Stimulated activated CD4-positive, alpha-beta T cell treated with anti-CD3 and anti-CD28 coated beads, Interleukin-15, amount 100 ng/mL, for 24 hours (primary cell): ENCODE data around the gene POC5.
"Not testable (repeated sequence)": the region's sequence is repeated elsewhere in the genome, so short reads cannot be mapped to it uniquely, and the experiment has no call there.

Experiments used
- DNase-seq: peaks from one replicate; pipeline ENCODE4 v3.0.0-alpha.2; 2020

Gene POC5, protein sequence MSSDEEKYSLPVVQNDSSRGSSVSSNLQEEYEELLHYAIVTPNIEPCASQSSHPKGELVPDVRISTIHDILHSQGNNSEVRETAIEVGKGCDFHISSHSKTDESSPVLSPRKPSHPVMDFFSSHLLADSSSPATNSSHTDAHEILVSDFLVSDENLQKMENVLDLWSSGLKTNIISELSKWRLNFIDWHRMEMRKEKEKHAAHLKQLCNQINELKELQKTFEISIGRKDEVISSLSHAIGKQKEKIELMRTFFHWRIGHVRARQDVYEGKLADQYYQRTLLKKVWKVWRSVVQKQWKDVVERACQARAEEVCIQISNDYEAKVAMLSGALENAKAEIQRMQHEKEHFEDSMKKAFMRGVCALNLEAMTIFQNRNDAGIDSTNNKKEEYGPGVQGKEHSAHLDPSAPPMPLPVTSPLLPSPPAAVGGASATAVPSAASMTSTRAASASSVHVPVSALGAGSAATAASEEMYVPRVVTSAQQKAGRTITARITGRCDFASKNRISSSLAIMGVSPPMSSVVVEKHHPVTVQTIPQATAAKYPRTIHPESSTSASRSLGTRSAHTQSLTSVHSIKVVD

GRCh38 chr5:75717082-75717922, at the start of gene POC5:
TSS of gene POC5 (minus strand) at chr5:75717437. CDS start at chr5:75712937, 4,500 bp downstream.
- peak; percentile 99 for DNase-seq

DNA sequence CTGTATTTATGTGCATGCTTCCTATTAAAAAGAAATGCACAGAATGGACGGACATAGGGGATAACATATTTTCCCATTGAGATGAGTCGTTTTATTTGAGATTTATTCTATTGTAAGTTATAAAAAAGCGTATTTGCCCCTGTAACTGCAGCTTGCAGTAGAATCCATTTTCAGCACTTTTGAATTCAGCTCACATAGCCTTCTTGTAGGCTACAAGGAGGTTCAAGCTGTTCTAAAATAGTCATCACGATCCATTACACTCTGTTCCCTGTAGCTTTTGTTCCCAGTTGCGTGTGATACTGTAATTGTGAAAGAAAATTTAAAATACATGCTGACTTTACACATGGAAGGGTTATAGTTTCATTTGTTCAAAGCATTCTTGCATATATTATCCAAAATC, 40.9 kb upstream of the POC5 start:
- DNase-seq, result no peak

DNA sequence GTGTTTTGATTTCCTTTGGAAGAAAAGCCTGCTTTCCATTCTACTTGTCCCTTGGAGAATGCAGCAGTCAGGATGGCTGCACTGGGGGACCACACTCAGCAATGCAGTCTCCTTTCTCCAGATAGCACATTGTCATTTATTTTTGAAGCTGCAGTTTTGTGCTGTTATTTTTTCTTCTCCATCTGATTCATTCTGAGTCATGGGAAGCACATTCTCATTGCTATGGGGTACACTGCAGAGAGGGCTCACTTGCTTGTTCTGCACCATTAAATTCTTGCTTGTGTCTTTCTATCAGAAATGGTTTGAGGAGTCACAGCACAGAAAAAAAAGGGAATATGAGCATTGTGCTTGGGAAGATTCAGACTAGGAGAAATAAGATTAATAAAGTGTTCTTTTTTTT, 39.7 kb upstream of the POC5 start:
- DNase-seq, result no peak

GRCh38 chr5:75756211-75756610, 39.0 kb upstream of the POC5 start:
- no peak for DNase-seq

DNA sequence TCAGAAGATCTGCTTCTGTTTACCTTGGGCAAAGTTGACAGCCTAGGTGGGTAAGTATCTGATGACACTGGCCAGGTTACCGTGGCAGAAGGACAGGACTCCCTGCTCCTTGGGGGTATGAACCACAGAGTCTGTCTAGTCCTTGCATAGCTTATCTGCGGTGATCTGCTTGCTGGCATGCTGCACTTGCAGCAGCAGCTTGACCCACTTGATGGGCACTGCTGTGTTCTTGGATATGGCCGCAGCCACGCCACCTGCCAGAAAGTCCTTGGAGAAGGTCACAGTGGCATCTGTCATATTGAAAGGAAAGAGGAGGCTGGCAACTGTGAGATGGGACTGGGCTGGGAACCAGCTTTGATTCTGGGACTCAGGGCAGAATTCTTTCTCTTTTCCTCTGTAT, 35.9 kb upstream of the POC5 start:
- DNase-seq, result no peak

DNA sequence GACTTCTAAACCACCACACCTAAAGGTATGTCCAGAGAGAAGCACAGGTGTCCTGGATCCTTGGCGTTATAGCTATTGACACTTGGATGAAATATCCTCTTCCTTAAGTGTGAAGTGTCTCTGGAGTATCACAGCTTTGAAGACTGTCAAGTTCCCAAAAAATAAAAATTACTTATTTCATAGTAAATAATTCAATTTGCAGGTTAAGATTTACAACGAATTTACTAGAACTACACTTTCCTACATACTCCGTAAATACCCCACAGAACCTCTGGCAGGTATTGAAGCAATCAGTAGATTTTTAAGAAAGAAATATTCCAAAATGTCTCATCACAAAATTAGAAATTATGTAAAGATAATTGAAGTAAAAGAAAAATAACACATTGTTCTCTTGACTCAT, 27.1 kb upstream of the POC5 start:
- DNase-seq, result no peak

- DNase-seq, result no peak
Measured at GRCh38 chr5:75736273-75736672, 19.0 kb upstream of the POC5 start.

DNA sequence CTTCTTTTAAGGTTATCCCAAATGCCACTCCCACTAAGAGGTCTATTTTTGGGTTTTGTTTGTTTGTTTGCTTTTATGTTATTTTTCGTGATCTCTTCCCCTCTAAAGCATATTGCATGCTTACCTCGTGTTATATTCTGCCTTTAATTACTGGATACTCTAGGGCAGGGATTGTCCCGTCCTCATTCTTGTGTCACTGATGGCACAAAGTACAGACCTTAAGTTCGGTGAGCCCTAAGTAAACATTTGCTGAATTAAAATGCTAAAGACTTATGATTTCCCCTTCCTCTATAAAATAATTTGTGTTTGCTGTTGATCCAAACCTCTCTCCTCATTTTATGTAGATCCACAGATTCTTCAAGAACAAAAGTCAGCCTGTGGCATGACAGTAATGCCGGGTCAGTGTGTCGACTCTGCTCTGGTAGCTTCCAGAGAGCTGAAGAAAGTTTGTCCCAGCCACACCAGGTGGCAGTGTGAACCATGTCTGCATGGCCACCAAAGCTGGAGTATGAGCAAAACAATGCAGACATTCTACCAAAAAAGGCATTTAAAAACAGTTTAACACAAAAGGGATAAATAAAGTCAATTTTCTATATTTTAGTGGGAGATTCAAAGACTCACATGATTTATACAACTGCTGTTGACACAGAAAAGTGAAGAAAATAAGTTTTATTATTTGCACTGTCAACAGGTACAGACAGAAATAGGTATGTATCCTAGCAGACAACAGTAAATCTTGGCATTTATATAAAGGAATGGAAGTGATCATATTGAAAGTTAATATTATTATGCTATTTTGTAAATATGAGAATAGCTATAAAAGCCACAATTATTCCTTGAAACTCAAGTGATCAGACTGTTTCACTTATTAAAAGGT, 17.9 kb upstream of the POC5 start:
- peak; percentile 12 for DNase-seq

GRCh38 chr5:75733767-75734166, 16.5 kb upstream of the POC5 start:
- no peak for DNase-seq

DNA sequence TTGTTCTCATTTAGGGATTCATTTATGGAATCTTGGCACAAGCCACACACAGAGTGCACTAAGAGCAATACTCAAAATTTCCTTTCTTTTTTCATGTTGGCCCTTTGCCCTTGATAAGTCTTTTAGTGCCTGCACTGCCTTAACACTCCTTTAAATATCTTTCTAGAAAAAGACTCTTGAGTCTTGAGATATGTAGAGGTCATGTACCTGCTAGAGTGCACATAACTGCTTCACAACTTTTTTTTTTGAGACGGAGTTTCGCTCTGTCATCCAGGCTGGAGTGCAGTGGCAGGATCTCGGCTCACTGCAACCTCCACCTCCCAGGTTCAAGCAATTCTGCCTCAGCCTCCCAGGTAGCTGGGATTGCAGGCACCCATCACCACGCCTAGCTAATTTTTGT, 14.3 kb upstream of the POC5 start:
- DNase-seq, result not testable (repeated sequence)

DNA sequence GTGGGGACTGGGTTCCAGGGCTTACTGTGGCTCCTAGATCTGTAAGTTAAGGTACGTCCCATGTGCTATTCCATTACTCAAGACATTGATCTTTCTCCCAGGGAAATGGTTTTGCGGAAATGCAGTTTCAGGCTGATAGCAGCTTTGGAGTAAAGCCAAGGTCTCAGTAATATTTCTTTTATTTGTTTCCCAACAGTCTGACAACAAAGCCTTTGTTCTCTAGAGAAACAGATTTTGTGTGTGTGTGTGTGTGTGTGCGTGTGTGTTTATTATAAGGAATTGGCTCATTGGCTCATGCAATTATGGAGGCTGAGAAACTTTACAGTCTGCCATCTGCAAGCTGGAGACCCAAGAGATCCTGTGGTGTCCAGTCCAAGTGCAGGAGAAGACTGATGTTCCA, 12.1 kb upstream of the POC5 start:
- no peak for DNase-seq

GRCh38 chr5:75727931-75728330, 10.7 kb upstream of the POC5 start:
- DNase-seq, result no peak

DNA sequence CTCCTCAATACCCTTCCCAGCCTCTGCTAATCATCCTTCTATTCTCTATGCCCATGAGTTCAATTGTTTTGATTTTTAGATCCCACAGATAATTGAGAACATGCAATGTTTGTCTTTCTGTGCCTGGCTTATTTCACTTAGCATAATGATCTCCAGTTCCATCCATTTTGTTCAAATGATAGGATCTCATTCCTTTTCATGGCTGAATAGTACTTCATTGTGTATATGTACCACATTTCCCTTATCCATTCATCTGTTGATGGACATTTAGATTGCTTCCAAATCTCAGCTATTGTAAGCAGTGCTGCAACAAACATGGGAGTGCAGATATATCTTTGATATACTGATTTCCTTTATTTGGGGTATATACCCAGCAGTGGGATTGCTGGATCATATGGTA, 9.0 kb upstream of the POC5 start:
- not testable (repeated sequence) for DNase-seq

DNA sequence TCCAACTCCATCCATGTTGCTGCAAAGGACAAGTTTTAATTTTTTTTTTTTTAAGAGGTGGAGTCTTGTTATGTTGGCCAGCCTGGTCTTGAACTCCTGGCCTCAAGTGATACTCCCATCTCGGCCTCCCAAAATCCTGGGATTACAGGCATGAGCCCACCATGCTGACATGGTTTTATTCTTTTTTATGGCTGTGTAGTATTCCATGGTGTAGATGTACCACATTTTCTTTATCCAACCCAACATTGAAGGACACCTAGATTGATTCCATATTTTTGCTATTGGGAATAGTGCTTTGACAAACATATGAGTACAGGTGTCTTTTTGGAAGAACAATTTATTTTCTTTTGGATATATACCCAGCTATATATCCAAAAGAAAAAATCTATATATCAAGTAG, 6.1 kb upstream of the POC5 start:
- DNase-seq, result no peak

- DNase-seq, result no peak
Measured at GRCh38 chr5:75721573-75721972, 4.3 kb upstream of the POC5 start.

- DNase-seq, result no peak
Measured at GRCh38 chr5:75720882-75721281, 3.6 kb upstream of the POC5 start.

GRCh38 chr5:75716715-75717081, 539 bp downstream of the POC5 start:
- no peak for DNase-seq

DNA sequence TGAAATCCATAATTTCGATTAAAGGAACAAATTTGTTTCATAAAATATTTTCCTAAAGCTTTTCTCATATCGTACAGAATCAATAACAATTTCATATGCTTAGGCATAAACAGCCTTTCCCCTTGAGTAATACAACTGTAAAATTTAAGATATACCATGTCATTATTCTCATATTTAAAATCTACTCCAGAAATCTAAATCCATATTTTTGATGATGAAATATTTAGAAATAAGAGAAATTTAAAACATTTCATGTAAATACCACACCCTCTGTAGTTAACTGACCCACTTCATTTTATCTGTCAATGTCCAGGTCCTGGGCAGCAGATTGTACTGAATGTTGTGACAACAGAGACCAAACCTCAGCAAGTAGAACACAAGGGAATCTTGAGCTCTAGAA, 5.1 kb downstream of the POC5 start:
- no peak for DNase-seq

DNA sequence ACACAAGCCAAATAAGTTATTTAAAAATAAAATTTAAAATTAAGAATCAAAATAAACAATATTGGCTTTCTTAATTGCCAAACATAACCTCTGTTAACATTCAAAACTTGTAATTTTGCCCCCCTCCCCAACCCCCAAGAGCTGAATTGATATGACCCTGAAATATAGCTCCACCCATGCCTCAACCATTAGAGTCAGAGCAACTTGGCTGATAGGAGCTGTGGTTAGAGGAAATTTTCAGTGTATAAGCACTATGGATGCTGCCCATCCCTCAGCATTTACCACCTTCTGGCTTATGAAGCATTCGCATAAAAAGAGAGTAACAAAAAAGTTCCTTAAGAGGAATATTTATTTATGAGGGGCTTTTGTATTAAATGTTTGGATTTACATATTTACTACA, 6.1 kb downstream of the POC5 start:
- DNase-seq, result no peak

- DNase-seq, result no peak
Measured at GRCh38 chr5:75710637-75711036, 6.6 kb downstream of the POC5 start.

DNA sequence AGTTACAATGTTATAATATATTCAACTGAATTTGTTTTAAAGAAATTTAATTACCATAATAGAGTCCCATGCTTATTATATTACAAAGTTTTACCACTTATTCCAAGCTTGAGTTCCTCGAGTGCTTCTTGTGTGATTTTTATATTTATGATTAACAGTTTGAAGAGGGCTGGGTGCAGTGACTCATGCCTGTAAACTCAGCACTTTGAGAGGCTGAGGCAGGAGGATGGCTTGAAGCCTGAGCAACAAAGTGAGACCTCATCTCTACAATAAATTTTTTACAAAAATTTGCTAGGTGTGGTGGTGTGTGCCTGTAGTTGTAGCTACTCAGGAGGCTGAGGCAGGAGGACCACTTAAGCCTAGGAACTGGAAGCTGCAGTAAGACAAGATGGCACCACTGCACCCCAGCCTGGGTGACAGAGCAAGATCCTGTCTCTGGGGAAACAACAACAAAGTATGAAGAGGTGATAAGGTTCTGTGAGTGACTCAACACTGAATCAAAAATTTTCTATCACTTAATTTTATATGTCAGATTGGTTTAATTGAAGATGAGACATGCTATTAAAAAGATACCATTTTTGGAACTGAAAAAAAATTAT, 9.2 kb downstream of the POC5 start:
- no peak for DNase-seq

- DNase-seq, result no peak
Measured at GRCh38 chr5:75706775-75707174, 10.5 kb downstream of the POC5 start.

DNA sequence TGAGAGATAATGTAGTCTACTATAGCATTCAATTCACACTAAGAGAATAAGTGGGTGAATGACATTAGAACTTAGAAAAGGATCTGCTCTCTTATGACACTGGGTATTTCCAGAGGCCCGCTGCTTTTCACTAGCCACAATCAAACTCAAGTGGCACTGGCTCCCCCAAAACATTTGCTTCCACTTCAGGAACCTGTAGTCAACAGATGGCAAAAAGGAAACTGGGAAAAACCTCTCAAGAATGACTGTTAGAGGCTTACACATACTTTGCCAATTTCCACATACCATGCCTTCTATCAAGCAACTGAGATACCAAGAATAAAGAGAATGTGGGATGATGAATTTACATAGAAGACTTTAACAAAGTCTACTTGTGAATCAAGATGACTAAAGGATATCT, 11.2 kb downstream of the POC5 start:
- no peak for DNase-seq
